ENCODE data around the gene ANXA2R. TPM values are rescaled to one million over a fixed set of nuclear protein-coding genes. Genes with fewer than 3 reads are reported as not detected.
"Not testable (repeated sequence)": the region's sequence is repeated elsewhere in the genome, so short reads cannot be mapped to it uniquely, and the experiment has no call there.

Gene ANXA2R
- total RNA-seq, result 10 to 100 TPM; 39.2 to 41.1 TPM

- Mint-ChIP-seq H3K27me3 (no peaks in the 10 kb centered on the region), H3K27ac (peak within 1 kb of the TSS; percentile 99), H3K4me3 (peak within 1 kb of the TSS; percentile 93), H3K4me1 (peaks cover 34% of the 10 kb centered on the region), H3K9me3 (no peaks in the 10 kb centered on the region), H3K36me3 (peaks cover 14% of the 10 kb centered on the region)
- POLR2A ChIA-PET, result interaction anchor here (0.8 to 8.9 kb wide), 22 partner anchors 10 to 444 kb away, joined by 3 to 594 read pairs (median 10); partner anchors contain the start of genes HMGCS1, TMEM267 and ZNF131
- peak; percentile 48 for ATAC-seq (ENCODE audit: low read depth)
- peak; percentile 87 for DNase-seq
These were observed at the start of gene ANXA2R for GRCh38 chr5:43040287-43041098. Gene ANXA2R, minus strand, starts transcription at chr5:43040319. Its CDS starts 273 bp downstream, at chr5:43040046.

- POLR2A ChIA-PET; H3K27ac Mint-ChIP-seq; H3K4me3 Mint-ChIP-seq; H3K4me1 Mint-ChIP-seq; H3K9me3 Mint-ChIP-seq; DNase-seq; ATAC-seq (ENCODE audit: low read depth); H3K27me3 Mint-ChIP-seq: not testable (repeated sequence)
- peaks cover 28% of the 10 kb centered on the region for H3K36me3 Mint-ChIP-seq
These were observed 46.2 kb upstream of the ANXA2R start for GRCh38 chr5:43086118-43086908.

- H3K9me3 Mint-ChIP-seq, result no peaks in the 10 kb centered on the region
- H3K27ac Mint-ChIP-seq, result no peak overlapping the region
- H3K4me1 Mint-ChIP-seq, result no peaks in the 10 kb centered on the region
- no peak for ATAC-seq (ENCODE audit: low read depth)
- no peak overlapping the region for H3K4me3 Mint-ChIP-seq
- POLR2A ChIA-PET, result no interaction called here
- H3K36me3 Mint-ChIP-seq, result peaks cover 32% of the 10 kb centered on the region
- H3K27me3 Mint-ChIP-seq, result no peaks in the 10 kb centered on the region
- DNase-seq, result no peak
These were observed 45.3 kb upstream of the ANXA2R start for GRCh38 chr5:43085453-43085852.

GRCh38 chr5:43084468-43084867 lies 44.3 kb upstream of the ANXA2R start:
- H3K4me3 Mint-ChIP-seq; ATAC-seq (ENCODE audit: low read depth); H3K27me3 Mint-ChIP-seq; H3K4me1 Mint-ChIP-seq; H3K9me3 Mint-ChIP-seq; POLR2A ChIA-PET; DNase-seq; H3K27ac Mint-ChIP-seq: not testable (repeated sequence)
- peaks cover 36% of the 10 kb centered on the region for H3K36me3 Mint-ChIP-seq

- H3K27ac Mint-ChIP-seq; H3K9me3 Mint-ChIP-seq; DNase-seq; H3K4me1 Mint-ChIP-seq; ATAC-seq (ENCODE audit: low read depth); H3K4me3 Mint-ChIP-seq; H3K27me3 Mint-ChIP-seq: not testable (repeated sequence)
- H3K36me3 Mint-ChIP-seq, result peaks cover 42% of the 10 kb centered on the region
- POLR2A ChIA-PET, result interaction anchor here (1.4 kb wide), 1 partner anchor 40 kb away, joined by 5 read pairs; the partner anchor contains the start of gene ZNF131
These were observed 41.2 kb upstream of the ANXA2R start for GRCh38 chr5:43081345-43081744.

- no peaks in the 10 kb centered on the region for H3K9me3 Mint-ChIP-seq
- H3K4me1 Mint-ChIP-seq, result peaks cover 13% of the 10 kb centered on the region
- DNase-seq (no peak), ATAC-seq (ENCODE audit: low read depth) (no peak)
- H3K4me3 Mint-ChIP-seq, result no peak overlapping the region
- no peaks in the 10 kb centered on the region for H3K27me3 Mint-ChIP-seq
- POLR2A ChIA-PET, result no interaction called here
- H3K36me3 Mint-ChIP-seq, result peaks cover 35% of the 10 kb centered on the region
- no peak overlapping the region for H3K27ac Mint-ChIP-seq
These were observed 38.8 kb upstream of the ANXA2R start for GRCh38 chr5:43078956-43079355.

GRCh38 chr5:43077446-43078191 lies 37.5 kb upstream of the ANXA2R start:
- POLR2A ChIA-PET; H3K27ac Mint-ChIP-seq; H3K9me3 Mint-ChIP-seq; H3K4me3 Mint-ChIP-seq; H3K27me3 Mint-ChIP-seq; ATAC-seq (ENCODE audit: low read depth); DNase-seq: not testable (repeated sequence)
- H3K36me3 Mint-ChIP-seq, result peaks cover 30% of the 10 kb centered on the region
- H3K4me1 Mint-ChIP-seq, result peaks cover 18% of the 10 kb centered on the region

GRCh38 chr5:43075319-43076293 lies 35.5 kb upstream of the ANXA2R start:
- no peak for DNase-seq
- peak overlapping the region; percentile 62 for H3K27ac Mint-ChIP-seq
- no peak for ATAC-seq (ENCODE audit: low read depth)
- POLR2A ChIA-PET, result no interaction called here
- peak overlapping the region; percentile 23 for H3K4me3 Mint-ChIP-seq
- peaks cover 24% of the 10 kb centered on the region for H3K36me3 Mint-ChIP-seq
- H3K27me3 Mint-ChIP-seq, result no peaks in the 10 kb centered on the region
- no peaks in the 10 kb centered on the region for H3K9me3 Mint-ChIP-seq
- peaks cover 23% of the 10 kb centered on the region for H3K4me1 Mint-ChIP-seq

GRCh38 chr5:43074987-43075318 lies 34.8 kb upstream of the ANXA2R start:
- peaks cover 24% of the 10 kb centered on the region for H3K4me1 Mint-ChIP-seq
- ATAC-seq (ENCODE audit: low read depth), result no peak
- POLR2A ChIA-PET, result no interaction called here
- no peak overlapping the region for H3K4me3 Mint-ChIP-seq
- DNase-seq, result no peak
- no peaks in the 10 kb centered on the region for H3K27me3 Mint-ChIP-seq
- H3K36me3 Mint-ChIP-seq, result peaks cover 26% of the 10 kb centered on the region
- peak overlapping the region; percentile 62 for H3K27ac Mint-ChIP-seq
- no peaks in the 10 kb centered on the region for H3K9me3 Mint-ChIP-seq

GRCh38 chr5:43073597-43074546 lies 33.8 kb upstream of the ANXA2R start:
- H3K36me3 Mint-ChIP-seq, result peaks cover 25% of the 10 kb centered on the region
- H3K27me3 Mint-ChIP-seq, result no peaks in the 10 kb centered on the region
- peaks cover 26% of the 10 kb centered on the region for H3K4me1 Mint-ChIP-seq
- H3K27ac Mint-ChIP-seq, result peak overlapping the region; percentile 54
- ATAC-seq (ENCODE audit: low read depth) (peak; percentile 67), DNase-seq (no peak)
- H3K4me3 Mint-ChIP-seq, result peak overlapping the region; percentile 4
- POLR2A ChIA-PET, result interaction anchor here (1.1 kb wide), 2 partner anchors 32 to 47 kb away, joined by 3 to 4 read pairs; partner anchors contain the start of gene ZNF131
- H3K9me3 Mint-ChIP-seq, result no peaks in the 10 kb centered on the region

- H3K27ac Mint-ChIP-seq; DNase-seq; H3K9me3 Mint-ChIP-seq; ATAC-seq (ENCODE audit: low read depth); H3K27me3 Mint-ChIP-seq: not testable (repeated sequence)
- Mint-ChIP-seq H3K4me3 (peak overlapping the region; percentile 33), H3K4me1 (peaks cover 34% of the 10 kb centered on the region), H3K36me3 (peaks cover 26% of the 10 kb centered on the region)
- POLR2A ChIA-PET, result interaction anchor here (0.7 to 9.6 kb wide), 5 partner anchors 30 to 415 kb away, joined by 4 to 300 read pairs (median 7); partner anchors contain the start of genes ANXA2R, HMGCS1 and TMEM267
These were observed 29.2 kb upstream of the ANXA2R start for GRCh38 chr5:43069401-43069720.

Measured in activated naive CD8-positive, alpha-beta T cell treated with anti-CD3 and anti-CD28 coated beads, Interleukin-2, amount 10 ng/mL, durations not matched to agents 7 days and 5 days (primary cell).